ENCODE data around the gene CALML5.

The CALML5 gene

GRCh38 chr10:5532618-5533097, 33.3 kb upstream of the CALML5 start:
- DNase-seq, result no peak

GRCh38 chr10:5532307-5532605, 32.9 kb upstream of the CALML5 start:
- no peak for DNase-seq

- no peak for DNase-seq
Observed at GRCh38 chr10:5531558-5532306, 32.4 kb upstream of the CALML5 start.

GRCh38 chr10:5530846-5531557, 31.6 kb upstream of the CALML5 start:
- DNase-seq, result no peak

- DNase-seq, result no peak
Observed at GRCh38 chr10:5530412-5530806, 31.0 kb upstream of the CALML5 start.

GRCh38 chr10:5529702-5530411, 30.5 kb upstream of the CALML5 start:
- DNase-seq, result no peak

- no peak for DNase-seq
Observed at GRCh38 chr10:5528989-5529701, 29.8 kb upstream of the CALML5 start.

GRCh38 chr10:5527332-5528200, 28.2 kb upstream of the CALML5 start:
- DNase-seq, result no peak

GRCh38 chr10:5526691-5527331, 27.4 kb upstream of the CALML5 start:
- DNase-seq, result no peak

GRCh38 chr10:5525561-5526341, 26.4 kb upstream of the CALML5 start:
- no peak for DNase-seq

- DNase-seq, result peak; percentile 15
Observed at GRCh38 chr10:5524641-5525560, 25.5 kb upstream of the CALML5 start, which contains the start of gene CALML3. Gene CALML3 (plus strand): TSS chr10:5524961. CDS start chr10:5525086, 125 bp downstream.

- no peak for DNase-seq
Observed at GRCh38 chr10:5523796-5524574, 24.6 kb upstream of the CALML5 start.

GRCh38 chr10:5522913-5523560, 23.7 kb upstream of the CALML5 start:
- DNase-seq, result no peak

- no peak for DNase-seq
Observed at GRCh38 chr10:5519054-5519453, 19.7 kb upstream of the CALML5 start.

GRCh38 chr10:5518143-5518542, 18.8 kb upstream of the CALML5 start:
- DNase-seq, result peak; percentile 32

GRCh38 chr10:5517546-5517945, 18.2 kb upstream of the CALML5 start:
- DNase-seq, result no peak

GRCh38 chr10:5515948-5516761, 16.8 kb upstream of the CALML5 start:
- DNase-seq, result no peak
